ENCODE data around the gene GSE1.

DNA sequence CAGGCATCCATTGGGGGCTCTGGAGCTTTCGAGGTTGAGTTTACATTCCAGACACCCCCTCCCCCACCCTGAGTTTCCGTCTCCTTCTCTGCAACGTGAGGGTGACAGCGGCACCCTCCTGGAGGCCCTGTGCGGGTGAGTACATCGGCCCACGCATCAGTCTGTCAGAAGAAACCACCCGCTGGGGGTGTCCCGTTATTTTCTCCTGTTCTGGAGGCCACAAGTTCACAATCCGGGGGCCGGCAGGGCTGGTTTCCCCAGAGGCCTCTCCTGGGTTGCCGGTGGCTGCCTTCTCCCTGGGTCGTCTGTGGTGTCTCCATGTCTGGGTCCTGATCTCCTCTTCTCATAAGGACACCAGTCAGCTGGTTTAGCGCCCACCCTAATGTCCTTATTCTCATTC, 35.7 kb downstream of the GSE1 start:
- TF ChIP-seq JUND (CRISPR knock-in tag; IDR thresholded peaks at IDR 0.05), result no peak
- TF ChIP-seq XRCC5 (optimal IDR thresholded peaks at IDR 0.05; ENCODE audit: low read length), result no peak
- TF ChIP-seq ZNF510 (CRISPR knock-in tag; IDR thresholded peaks at IDR 0.05; ENCODE audit: low read depth), result no peak
- TF ChIP-seq, protein P1, sequence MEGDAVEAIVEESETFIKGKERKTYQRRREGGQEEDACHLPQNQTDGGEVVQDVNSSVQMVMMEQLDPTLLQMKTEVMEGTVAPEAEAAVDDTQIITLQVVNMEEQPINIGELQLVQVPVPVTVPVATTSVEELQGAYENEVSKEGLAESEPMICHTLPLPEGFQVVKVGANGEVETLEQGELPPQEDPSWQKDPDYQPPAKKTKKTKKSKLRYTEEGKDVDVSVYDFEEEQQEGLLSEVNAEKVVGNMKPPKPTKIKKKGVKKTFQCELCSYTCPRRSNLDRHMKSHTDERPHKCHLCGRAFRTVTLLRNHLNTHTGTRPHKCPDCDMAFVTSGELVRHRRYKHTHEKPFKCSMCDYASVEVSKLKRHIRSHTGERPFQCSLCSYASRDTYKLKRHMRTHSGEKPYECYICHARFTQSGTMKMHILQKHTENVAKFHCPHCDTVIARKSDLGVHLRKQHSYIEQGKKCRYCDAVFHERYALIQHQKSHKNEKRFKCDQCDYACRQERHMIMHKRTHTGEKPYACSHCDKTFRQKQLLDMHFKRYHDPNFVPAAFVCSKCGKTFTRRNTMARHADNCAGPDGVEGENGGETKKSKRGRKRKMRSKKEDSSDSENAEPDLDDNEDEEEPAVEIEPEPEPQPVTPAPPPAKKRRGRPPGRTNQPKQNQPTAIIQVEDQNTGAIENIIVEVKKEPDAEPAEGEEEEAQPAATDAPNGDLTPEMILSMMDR (CRISPR knock-in tag; IDR thresholded peaks at IDR 0.05), result no peak
- TF ChIP-seq, protein P2, sequence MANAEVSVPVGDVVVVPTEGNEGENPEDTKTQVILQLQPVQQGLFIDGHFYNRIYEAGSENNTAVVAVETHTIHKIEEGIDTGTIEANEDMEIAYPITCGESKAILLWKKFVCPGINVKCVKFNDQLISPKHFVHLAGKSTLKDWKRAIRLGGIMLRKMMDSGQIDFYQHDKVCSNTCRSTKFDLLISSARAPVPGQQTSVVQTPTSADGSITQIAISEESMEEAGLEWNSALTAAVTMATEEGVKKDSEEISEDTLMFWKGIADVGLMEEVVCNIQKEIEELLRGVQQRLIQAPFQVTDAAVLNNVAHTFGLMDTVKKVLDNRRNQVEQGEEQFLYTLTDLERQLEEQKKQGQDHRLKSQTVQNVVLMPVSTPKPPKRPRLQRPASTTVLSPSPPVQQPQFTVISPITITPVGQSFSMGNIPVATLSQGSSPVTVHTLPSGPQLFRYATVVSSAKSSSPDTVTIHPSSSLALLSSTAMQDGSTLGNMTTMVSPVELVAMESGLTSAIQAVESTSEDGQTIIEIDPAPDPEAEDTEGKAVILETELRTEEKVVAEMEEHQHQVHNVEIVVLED (CRISPR knock-in tag; IDR thresholded peaks at IDR 0.05; ENCODE audit: borderline replicate concordance), result no peak
- TF ChIP-seq HHEX (CRISPR knock-in tag; IDR thresholded peaks at IDR 0.05), result no peak
- TF ChIP-seq RXRA (CRISPR knock-in tag; IDR thresholded peaks at IDR 0.05), result no peak
- no peak for TF ChIP-seq FOXA3 (CRISPR knock-in tag; IDR thresholded peaks at IDR 0.05)
- no peak for TF ChIP-seq ZBTB43 (CRISPR knock-in tag; conservative IDR thresholded peaks at IDR 0.05)
- TF ChIP-seq DPF2 (CRISPR knock-in tag; IDR thresholded peaks at IDR 0.05; ENCODE audit: borderline replicate concordance, low read depth), result no peak
- no peak for TF ChIP-seq MAF1 (CRISPR knock-in tag; IDR thresholded peaks at IDR 0.05; ENCODE audit: borderline replicate concordance)
- TF ChIP-seq ZNF274 (CRISPR knock-in tag; IDR thresholded peaks at IDR 0.05), result no peak
- TF ChIP-seq, protein P3, sequence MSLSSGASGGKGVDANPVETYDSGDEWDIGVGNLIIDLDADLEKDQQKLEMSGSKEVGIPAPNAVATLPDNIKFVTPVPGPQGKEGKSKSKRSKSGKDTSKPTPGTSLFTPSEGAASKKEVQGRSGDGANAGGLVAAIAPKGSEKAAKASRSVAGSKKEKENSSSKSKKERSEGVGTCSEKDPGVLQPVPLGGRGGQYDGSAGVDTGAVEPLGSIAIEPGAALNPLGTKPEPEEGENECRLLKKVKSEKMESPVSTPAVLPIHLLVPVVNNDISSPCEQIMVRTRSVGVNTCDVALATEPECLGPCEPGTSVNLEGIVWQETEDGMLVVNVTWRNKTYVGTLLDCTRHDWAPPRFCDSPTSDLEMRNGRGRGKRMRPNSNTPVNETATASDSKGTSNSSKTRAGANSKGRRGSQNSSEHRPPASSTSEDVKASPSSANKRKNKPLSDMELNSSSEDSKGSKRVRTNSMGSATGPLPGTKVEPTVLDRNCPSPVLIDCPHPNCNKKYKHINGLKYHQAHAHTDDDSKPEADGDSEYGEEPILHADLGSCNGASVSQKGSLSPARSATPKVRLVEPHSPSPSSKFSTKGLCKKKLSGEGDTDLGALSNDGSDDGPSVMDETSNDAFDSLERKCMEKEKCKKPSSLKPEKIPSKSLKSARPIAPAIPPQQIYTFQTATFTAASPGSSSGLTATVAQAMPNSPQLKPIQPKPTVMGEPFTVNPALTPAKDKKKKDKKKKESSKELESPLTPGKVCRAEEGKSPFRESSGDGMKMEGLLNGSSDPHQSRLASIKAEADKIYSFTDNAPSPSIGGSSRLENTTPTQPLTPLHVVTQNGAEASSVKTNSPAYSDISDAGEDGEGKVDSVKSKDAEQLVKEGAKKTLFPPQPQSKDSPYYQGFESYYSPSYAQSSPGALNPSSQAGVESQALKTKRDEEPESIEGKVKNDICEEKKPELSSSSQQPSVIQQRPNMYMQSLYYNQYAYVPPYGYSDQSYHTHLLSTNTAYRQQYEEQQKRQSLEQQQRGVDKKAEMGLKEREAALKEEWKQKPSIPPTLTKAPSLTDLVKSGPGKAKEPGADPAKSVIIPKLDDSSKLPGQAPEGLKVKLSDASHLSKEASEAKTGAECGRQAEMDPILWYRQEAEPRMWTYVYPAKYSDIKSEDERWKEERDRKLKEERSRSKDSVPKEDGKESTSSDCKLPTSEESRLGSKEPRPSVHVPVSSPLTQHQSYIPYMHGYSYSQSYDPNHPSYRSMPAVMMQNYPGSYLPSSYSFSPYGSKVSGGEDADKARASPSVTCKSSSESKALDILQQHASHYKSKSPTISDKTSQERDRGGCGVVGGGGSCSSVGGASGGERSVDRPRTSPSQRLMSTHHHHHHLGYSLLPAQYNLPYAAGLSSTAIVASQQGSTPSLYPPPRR (CRISPR knock-in tag; IDR thresholded peaks at IDR 0.05; ENCODE audit: borderline replicate concordance), result no peak
